GM23338 (cell line): Measurements from ENCODE around the gene LPIN1.

ENCODE experiments used
- CREB1 ChIP-seq: fragments of 250-450 bp; sonication (Bioruptor Pico); IDR thresholded peaks from 2 replicates; pipeline ENCODE4 v1.5.0; 2020; ENCODE audit warnings: low read depth, mild to moderate bottlenecking, moderate library complexity
- EZH2 ChIP-seq: fragments of 200-600 bp; sonication (generic); IDR thresholded peaks from one replicate; pipeline ENCODE4 v1.8.0; 2017; ENCODE audit warnings: antibody characterized with exemption, mild to moderate bottlenecking, low read depth; ENCODE audit not compliant: unreplicated experiment
- EZH2phosphoT487 ChIP-seq: fragments of 200-600 bp; sonication (generic); IDR thresholded peaks from one replicate; pipeline ENCODE4 v1.8.1; 2018; ENCODE audit warnings: antibody characterized with exemption; ENCODE audit not compliant: unreplicated experiment
- POLR2AphosphoS5 ChIP-seq: IDR thresholded peaks from 2 replicates; pipeline ENCODE4 v1.6.1; 2016; ENCODE audit warnings: antibody characterized with exemption, low read depth
- TF ChIP-seq, protein P1 (sequence below), 2 experiments: fragments of 200-600 bp in 1 of 2; sonication (generic) in 1 of 2; conservative IDR thresholded peaks; 2 replicates each; pipeline versions ENCODE4 v1.5.1 to v1.6.1; 2016 to 2017; ENCODE audit warnings: antibody characterized with exemption in 2 of 2, low read depth in 2 of 2, mild to moderate bottlenecking in 2 of 2, moderate library complexity in 1 of 2
- TF ChIP-seq, protein P2 (sequence below): IDR thresholded peaks from one replicate; pipeline ENCODE4 v1.6.1; 2018; ENCODE audit warnings: antibody characterized with exemption; ENCODE audit not compliant: unreplicated experiment

DNA sequence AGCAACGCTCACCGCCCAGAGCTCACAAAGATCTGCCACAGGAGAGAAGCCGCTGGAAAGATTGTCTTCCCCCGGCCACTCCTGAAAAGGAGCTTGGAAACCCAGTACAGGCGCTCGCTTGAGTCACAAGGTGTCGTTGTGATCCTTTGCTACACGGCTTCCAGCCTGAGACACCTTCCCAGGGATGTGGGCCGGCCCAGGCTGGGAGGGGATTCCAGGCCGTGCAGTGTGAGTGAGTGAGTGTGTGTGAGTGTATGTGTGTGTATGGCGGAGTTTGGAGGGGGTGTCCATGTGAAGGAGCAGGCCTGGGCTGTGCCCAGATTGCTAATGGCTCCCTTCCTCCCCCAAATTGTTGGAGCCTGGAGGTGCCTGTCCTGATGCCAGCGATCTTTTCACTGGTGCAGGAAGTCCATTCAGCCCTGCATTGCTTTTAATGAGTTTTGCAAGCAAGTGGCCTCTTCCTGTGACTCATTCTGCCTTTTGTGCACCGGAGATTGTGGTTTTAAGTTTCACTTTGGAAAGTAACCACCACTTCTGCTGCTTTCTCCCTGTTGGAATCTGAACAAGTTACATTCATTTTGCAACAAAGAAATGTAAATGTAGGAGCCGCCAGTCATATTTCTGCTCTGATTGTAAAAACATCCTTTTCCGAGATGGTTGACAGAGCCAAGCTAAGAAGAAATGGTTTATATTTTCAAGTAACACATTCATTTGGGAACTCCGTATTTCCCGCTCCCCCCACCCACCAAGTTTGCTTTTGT is 83.7 kb downstream of the LPIN1 start:
- TF ChIP-seq, protein P1, sequence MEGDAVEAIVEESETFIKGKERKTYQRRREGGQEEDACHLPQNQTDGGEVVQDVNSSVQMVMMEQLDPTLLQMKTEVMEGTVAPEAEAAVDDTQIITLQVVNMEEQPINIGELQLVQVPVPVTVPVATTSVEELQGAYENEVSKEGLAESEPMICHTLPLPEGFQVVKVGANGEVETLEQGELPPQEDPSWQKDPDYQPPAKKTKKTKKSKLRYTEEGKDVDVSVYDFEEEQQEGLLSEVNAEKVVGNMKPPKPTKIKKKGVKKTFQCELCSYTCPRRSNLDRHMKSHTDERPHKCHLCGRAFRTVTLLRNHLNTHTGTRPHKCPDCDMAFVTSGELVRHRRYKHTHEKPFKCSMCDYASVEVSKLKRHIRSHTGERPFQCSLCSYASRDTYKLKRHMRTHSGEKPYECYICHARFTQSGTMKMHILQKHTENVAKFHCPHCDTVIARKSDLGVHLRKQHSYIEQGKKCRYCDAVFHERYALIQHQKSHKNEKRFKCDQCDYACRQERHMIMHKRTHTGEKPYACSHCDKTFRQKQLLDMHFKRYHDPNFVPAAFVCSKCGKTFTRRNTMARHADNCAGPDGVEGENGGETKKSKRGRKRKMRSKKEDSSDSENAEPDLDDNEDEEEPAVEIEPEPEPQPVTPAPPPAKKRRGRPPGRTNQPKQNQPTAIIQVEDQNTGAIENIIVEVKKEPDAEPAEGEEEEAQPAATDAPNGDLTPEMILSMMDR (conservative IDR thresholded peaks at IDR 0.05; ENCODE audit: low read depth in 2 of 2), result peak; percentile 35 to 72; a peak in 3 of 4 replicates
- TF ChIP-seq POLR2AphosphoS5 (peak; percentile 46; the same call in 1 of the 2 replicates), EZH2 (no peak), CREB1 (no peak), EZH2phosphoT487 (no peak)
- TF ChIP-seq, protein P2, sequence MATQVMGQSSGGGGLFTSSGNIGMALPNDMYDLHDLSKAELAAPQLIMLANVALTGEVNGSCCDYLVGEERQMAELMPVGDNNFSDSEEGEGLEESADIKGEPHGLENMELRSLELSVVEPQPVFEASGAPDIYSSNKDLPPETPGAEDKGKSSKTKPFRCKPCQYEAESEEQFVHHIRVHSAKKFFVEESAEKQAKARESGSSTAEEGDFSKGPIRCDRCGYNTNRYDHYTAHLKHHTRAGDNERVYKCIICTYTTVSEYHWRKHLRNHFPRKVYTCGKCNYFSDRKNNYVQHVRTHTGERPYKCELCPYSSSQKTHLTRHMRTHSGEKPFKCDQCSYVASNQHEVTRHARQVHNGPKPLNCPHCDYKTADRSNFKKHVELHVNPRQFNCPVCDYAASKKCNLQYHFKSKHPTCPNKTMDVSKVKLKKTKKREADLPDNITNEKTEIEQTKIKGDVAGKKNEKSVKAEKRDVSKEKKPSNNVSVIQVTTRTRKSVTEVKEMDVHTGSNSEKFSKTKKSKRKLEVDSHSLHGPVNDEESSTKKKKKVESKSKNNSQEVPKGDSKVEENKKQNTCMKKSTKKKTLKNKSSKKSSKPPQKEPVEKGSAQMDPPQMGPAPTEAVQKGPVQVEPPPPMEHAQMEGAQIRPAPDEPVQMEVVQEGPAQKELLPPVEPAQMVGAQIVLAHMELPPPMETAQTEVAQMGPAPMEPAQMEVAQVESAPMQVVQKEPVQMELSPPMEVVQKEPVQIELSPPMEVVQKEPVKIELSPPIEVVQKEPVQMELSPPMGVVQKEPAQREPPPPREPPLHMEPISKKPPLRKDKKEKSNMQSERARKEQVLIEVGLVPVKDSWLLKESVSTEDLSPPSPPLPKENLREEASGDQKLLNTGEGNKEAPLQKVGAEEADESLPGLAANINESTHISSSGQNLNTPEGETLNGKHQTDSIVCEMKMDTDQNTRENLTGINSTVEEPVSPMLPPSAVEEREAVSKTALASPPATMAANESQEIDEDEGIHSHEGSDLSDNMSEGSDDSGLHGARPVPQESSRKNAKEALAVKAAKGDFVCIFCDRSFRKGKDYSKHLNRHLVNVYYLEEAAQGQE, result no peak
